Loucy (cell line): ENCODE measurements around the gene HIGD1C.

ENCODE experiments used
- EZH2phosphoT487 ChIP-seq: fragments of 200-600 bp; IDR thresholded peaks from 2 replicates; pipeline ENCODE4 v1.6.1; 2018; ENCODE audit warnings: antibody characterized with exemption, mild to moderate bottlenecking, moderate library complexity, borderline replicate concordance
- TF ChIP-seq, protein P1 (sequence below): fragments of 200-600 bp; sonication (generic); conservative IDR thresholded peaks from 2 replicates; pipeline ENCODE4 v1.5.1; 2014; ENCODE audit warnings: mild to moderate bottlenecking, antibody characterized with exemption, low read length

- TF ChIP-seq, protein P1, sequence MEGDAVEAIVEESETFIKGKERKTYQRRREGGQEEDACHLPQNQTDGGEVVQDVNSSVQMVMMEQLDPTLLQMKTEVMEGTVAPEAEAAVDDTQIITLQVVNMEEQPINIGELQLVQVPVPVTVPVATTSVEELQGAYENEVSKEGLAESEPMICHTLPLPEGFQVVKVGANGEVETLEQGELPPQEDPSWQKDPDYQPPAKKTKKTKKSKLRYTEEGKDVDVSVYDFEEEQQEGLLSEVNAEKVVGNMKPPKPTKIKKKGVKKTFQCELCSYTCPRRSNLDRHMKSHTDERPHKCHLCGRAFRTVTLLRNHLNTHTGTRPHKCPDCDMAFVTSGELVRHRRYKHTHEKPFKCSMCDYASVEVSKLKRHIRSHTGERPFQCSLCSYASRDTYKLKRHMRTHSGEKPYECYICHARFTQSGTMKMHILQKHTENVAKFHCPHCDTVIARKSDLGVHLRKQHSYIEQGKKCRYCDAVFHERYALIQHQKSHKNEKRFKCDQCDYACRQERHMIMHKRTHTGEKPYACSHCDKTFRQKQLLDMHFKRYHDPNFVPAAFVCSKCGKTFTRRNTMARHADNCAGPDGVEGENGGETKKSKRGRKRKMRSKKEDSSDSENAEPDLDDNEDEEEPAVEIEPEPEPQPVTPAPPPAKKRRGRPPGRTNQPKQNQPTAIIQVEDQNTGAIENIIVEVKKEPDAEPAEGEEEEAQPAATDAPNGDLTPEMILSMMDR: no peak
- TF ChIP-seq EZH2phosphoT487: no peak
Measured at GRCh38 chr12:50937653-50938052, 14.7 kb upstream of the HIGD1C start.
